AG04449 (cell line): ENCODE data around the gene NACC1.

Experiments
- CTCF ChIA-PET: fragments of 350-600 bp; formaldehyde crosslinking; extraction: SDS; loops from one replicate; lab custom pipeline; 2021; ENCODE audit warnings: antibody characterized with exemption; lab: Yijun Ruan, JAX
- POLR2A ChIA-PET: fragments of 400-600, 350-600 bp; formaldehyde crosslinking; extraction: SDS; loops from one replicate; lab custom pipeline; 2020; ENCODE audit warnings: antibody characterized with exemption, inconsistent platforms; lab: Yijun Ruan, JAX
- DNase-seq: peaks from one replicate; pipeline ENCODE4 v3.0.0-alpha.2; 2010; ENCODE audit warnings: low read depth, low spot score
- H3K4me3 ChIP-seq: 2 replicates; pipeline ENCODE4 v1.5.1; 2011; ENCODE audit warnings: low read depth, mild to moderate bottlenecking, control low read depth, low read length
- CTCF ChIP-seq: IDR thresholded peaks from one replicate; pipeline ENCODE4 v1.5.1; 2011; ENCODE audit warnings: mild to moderate bottlenecking, moderate library complexity, low read length, control low read depth, inconsistent platforms; ENCODE audit not compliant: insufficient read depth; ENCODE audit errors: missing control alignments

NACC1 gene

DNA sequence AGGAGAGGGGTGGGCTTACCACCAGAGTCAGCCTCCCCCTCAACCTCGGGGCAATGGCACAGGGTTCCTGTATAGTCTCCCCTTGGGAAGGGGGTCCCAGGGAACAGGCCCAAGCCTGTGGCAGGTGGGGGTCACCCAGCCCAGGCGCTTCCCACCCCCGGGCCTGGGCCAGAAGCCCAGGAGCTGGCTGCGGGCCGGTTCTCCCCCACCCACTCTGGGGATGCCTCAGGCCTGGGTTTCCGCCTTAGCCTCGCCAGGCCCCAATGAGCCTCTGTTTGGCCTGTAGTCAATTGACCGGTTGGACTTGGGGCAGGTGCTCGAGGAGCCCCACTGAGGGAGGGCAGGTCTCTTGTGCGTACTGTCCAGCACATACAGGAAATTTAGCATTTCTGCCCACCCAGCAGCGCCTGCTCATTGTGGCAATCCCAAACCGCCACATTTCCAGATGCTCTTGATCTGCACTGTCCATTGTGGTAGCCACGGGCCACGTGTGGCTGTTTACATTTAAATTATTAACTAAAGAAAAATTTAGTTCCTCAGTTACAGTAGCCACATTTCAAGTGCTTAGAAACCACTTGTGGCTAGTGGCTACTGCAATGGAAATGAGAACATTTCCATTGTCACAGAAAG is 25.3 kb upstream of the NACC1 start:
- ChIA-PET POLR2A (interaction anchor here (0.5 kb wide), 1 partner anchor 11 kb away, joined by 4 read pairs; no protein-coding TSS in a partner anchor), CTCF (interaction anchor here (0.6 to 30.9 kb wide), 24 partner anchors 9 to 170 kb away, joined by 3 to 573 read pairs (median 10); partner anchors contain the start of genes CALR and DAND5)
- no peak for TF ChIP-seq CTCF
- DNase-seq, result no peak
- no peak overlapping the region for H3K4me3 ChIP-seq

- DNase-seq, result no peak
- peak; percentile 90 for TF ChIP-seq CTCF
- CTCF ChIA-PET, result interaction anchor here (0.6 to 30.9 kb wide), 49 partner anchors 8 to 170 kb away, joined by 3 to 573 read pairs (median 6); partner anchors contain the start of genes CALR, DAND5, IER2 and NACC1
- no peak overlapping the region for H3K4me3 ChIP-seq
- POLR2A ChIA-PET, result interaction anchor here (0.6 to 1.2 kb wide), 3 partner anchors 80 to 116 kb away, joined by 3 to 4 read pairs (median 3); no protein-coding TSS in a partner anchor
These were observed 24.5 kb upstream of the NACC1 start for GRCh38 chr19:13093407-13094105.

DNA sequence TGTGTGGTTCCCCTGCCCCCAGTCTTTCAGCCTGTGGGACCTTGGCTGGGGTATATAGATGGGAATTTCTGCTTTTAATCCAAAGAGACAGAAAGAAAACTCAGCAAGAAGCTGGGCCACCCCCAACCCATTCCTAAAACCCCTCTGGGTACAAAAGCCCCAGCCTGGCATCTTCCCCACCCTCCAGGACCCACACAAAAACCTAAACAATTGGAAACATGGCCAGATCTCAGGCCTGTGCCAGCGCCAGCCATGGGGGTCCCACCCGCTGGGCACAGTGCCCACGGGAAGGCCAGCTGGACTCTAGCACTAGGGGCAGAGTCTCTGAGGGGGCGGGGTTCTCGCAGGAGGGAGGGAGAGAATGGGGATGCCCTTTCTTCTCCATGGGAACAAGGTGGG is 24.0 kb upstream of the NACC1 start:
- ChIA-PET POLR2A (interaction anchor here (0.6 to 1.2 kb wide), 2 partner anchors 81 to 117 kb away, joined by 3 to 4 read pairs; no protein-coding TSS in a partner anchor), CTCF (interaction anchor here (0.7 to 30.9 kb wide), 46 partner anchors 7 to 168 kb away, joined by 3 to 573 read pairs (median 6); partner anchors contain the start of genes CALR, DAND5, IER2 and NACC1)
- no peak for TF ChIP-seq CTCF
- no peak overlapping the region for H3K4me3 ChIP-seq
- no peak for DNase-seq

GRCh38 chr19:13094771-13095392 is 23.2 kb upstream of the NACC1 start:
- ChIA-PET CTCF (interaction anchor here (0.8 to 30.9 kb wide), 29 partner anchors 10 to 169 kb away, joined by 3 to 573 read pairs (median 7); partner anchors contain the start of genes DAND5 and NACC1), POLR2A (no interaction called here)
- H3K4me3 ChIP-seq, result no peak overlapping the region
- DNase-seq, result no peak
- no peak for TF ChIP-seq CTCF

DNA sequence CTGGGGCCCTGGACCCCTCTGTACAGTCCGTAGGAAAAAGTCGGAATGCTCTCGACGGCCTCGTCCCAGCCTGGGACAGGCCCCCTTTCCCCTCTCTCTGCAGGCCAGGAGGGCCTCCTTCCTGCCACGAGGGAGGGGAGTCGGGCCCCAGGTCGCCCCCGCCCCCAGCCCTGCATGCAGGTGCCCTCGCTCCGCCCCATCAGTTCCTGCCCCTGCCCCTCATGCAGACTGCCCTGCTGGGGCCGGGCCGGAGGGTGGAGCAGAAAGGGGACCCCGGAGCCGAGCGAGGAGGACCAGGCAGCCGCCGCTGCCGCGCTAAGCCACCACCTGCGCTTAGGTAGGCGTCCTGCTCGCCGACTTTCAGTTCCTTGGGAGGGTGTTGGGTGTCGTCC is 22.7 kb upstream of the NACC1 start:
- TF ChIP-seq CTCF, result no peak
- H3K4me3 ChIP-seq, result no peak overlapping the region
- ChIA-PET CTCF (interaction anchor here (1.0 to 30.9 kb wide), 12 partner anchors 9 to 169 kb away, joined by 3 to 573 read pairs (median 12); partner anchors contain the start of gene DAND5), POLR2A (no interaction called here)
- no peak for DNase-seq
